Measurements from ENCODE around the gene SPTBN5.

Gene SPTBN5

GRCh38 chr15:41911691-41912345, 18.0 kb upstream of the SPTBN5 start:
- no peak overlapping the region for H3K27ac ChIP-seq (ENCODE audit: low read depth, low read length)
- H4K12ac ChIP-seq (ENCODE audit: low read depth, low read length), result no peak overlapping the region
- H3K79me2 ChIP-seq (ENCODE audit: control insufficient read depth, insufficient read depth, low read length, poor library complexity), result no peaks in the 10 kb centered on the region
- peaks cover 1% of the 10 kb centered on the region for H3K9me3 ChIP-seq (ENCODE audit: insufficient read depth, low read depth, low read length)
- no peak overlapping the region for H4K8ac ChIP-seq (ENCODE audit: low read depth, low read length)
- H2BK12ac ChIP-seq (ENCODE audit: low read length), result no peak overlapping the region
- no peak overlapping the region for H4K91ac ChIP-seq (ENCODE audit: low read depth, low read length)
- H3K36me3 ChIP-seq (ENCODE audit: control insufficient read depth in 1 of 2, insufficient read depth in 2 of 2, low read length in 2 of 2), result peaks cover 24 to 32% of the 10 kb centered on the region in 2 experiments
- no peak overlapping the region for H2AFZ ChIP-seq (ENCODE audit: insufficient read depth, low read length, poor library complexity)
- H3K27me3 ChIP-seq (ENCODE audit: insufficient read depth, low read length), result no peaks in the 10 kb centered on the region
- H3K79me1 ChIP-seq (ENCODE audit: low read length), result no peaks in the 10 kb centered on the region
- no peak overlapping the region for H3K18ac ChIP-seq (ENCODE audit: low read length)
- H2BK5ac ChIP-seq (ENCODE audit: low read depth, low read length, poor library complexity), result no peak overlapping the region
- H3K4me3 ChIP-seq (ENCODE audit: low read depth, low read length), result no peak overlapping the region
- H2AK5ac ChIP-seq (ENCODE audit: low read length), result no peak overlapping the region
- H3K9ac ChIP-seq (ENCODE audit: low read length), result no peak overlapping the region
- no CpG with 5 or more reads among the region's 14 CpGs for WGBS (ENCODE audit: extremely low coverage, insufficient coverage, insufficient read length)
- H2BK120ac ChIP-seq (ENCODE audit: insufficient read depth, low read length, poor library complexity), result no peak overlapping the region
- H3K14ac ChIP-seq (ENCODE audit: low read length), result no peak overlapping the region
- DNase-seq, result no peak
- no peak overlapping the region for H3K23ac ChIP-seq (ENCODE audit: low read length)
- H3K4ac ChIP-seq (ENCODE audit: low read depth, low read length), result no peak overlapping the region
- H3K4me2 ChIP-seq (ENCODE audit: low read length), result no peak overlapping the region
- H3K4me1 ChIP-seq (ENCODE audit: control insufficient read depth in 1 of 2, insufficient read depth in 2 of 2, low read length in 2 of 2), result peaks cover 4 to 5% of the 10 kb centered on the region in 2 experiments

- H3K79me2 ChIP-seq (ENCODE audit: control insufficient read depth, insufficient read depth, low read length, poor library complexity), result no peaks in the 10 kb centered on the region
- H3K79me1 ChIP-seq (ENCODE audit: low read length), result no peaks in the 10 kb centered on the region
- DNase-seq, result no peak
- no peak overlapping the region for H3K14ac ChIP-seq (ENCODE audit: low read length)
- H3K4me2 ChIP-seq (ENCODE audit: low read length), result no peak overlapping the region
- H4K12ac ChIP-seq (ENCODE audit: low read depth, low read length), result no peak overlapping the region
- H3K23ac ChIP-seq (ENCODE audit: low read length), result no peak overlapping the region
- no peak overlapping the region for H4K91ac ChIP-seq (ENCODE audit: low read depth, low read length)
- no peak overlapping the region for H2BK12ac ChIP-seq (ENCODE audit: low read length)
- H2BK120ac ChIP-seq (ENCODE audit: insufficient read depth, low read length, poor library complexity), result no peak overlapping the region
- peaks cover 28 to 36% of the 10 kb centered on the region in 2 experiments for H3K36me3 ChIP-seq (ENCODE audit: control insufficient read depth in 1 of 2, insufficient read depth in 2 of 2, low read length in 2 of 2)
- no peak overlapping the region for H3K18ac ChIP-seq (ENCODE audit: low read length)
- H3K9me3 ChIP-seq (ENCODE audit: insufficient read depth, low read depth, low read length), result peaks cover 5% of the 10 kb centered on the region
- peaks cover 4 to 12% of the 10 kb centered on the region in 2 experiments for H3K4me1 ChIP-seq (ENCODE audit: control insufficient read depth in 1 of 2, insufficient read depth in 2 of 2, low read length in 2 of 2)
- H2AK5ac ChIP-seq (ENCODE audit: low read length), result no peak overlapping the region
- WGBS (ENCODE audit: extremely low coverage, insufficient coverage, insufficient read length), result no CpG with 5 or more reads among the region's 17 CpGs
- no peak overlapping the region for H2AFZ ChIP-seq (ENCODE audit: insufficient read depth, low read length, poor library complexity)
- H3K9ac ChIP-seq (ENCODE audit: low read length), result no peak overlapping the region
- H3K4ac ChIP-seq (ENCODE audit: low read depth, low read length), result no peak overlapping the region
- H4K8ac ChIP-seq (ENCODE audit: low read depth, low read length), result no peak overlapping the region
- H3K27me3 ChIP-seq (ENCODE audit: insufficient read depth, low read length), result no peaks in the 10 kb centered on the region
- H3K4me3 ChIP-seq (ENCODE audit: low read depth, low read length), result no peak overlapping the region
- H3K27ac ChIP-seq (ENCODE audit: low read depth, low read length), result no peak overlapping the region
- H2BK5ac ChIP-seq (ENCODE audit: low read depth, low read length, poor library complexity), result no peak overlapping the region
Observed at GRCh38 chr15:41908736-41909461, 15.0 kb upstream of the SPTBN5 start.

DNA sequence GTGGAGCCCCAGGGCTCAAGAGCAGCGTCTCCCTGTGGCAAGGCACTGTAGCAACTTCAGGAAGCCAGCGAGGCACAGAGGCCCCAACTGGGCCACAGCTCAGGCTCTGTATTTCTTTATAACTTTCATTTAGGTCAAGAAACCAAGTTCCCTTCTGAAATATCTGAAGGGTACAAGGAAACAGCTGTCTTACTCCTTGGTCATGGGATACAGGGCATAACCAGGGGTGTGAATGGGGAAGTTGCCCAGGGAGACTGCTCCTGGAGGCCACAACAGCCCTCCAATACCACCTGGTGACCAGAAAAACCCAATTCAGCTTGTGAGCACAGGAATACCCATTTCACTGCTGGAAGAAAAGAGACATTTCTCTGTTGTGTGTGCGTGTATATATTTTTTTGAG, 13.3 kb upstream of the SPTBN5 start:
- Histone ChIP-seq H3K36me3 (ENCODE audit: control insufficient read depth in 1 of 2, insufficient read depth in 2 of 2, low read length in 2 of 2) (peaks cover 28 to 36% of the 10 kb centered on the region in 2 experiments), H4K91ac (ENCODE audit: low read depth, low read length) (no peak overlapping the region), H3K4me2 (ENCODE audit: low read length) (no peak overlapping the region), H3K79me1 (ENCODE audit: low read length) (no peaks in the 10 kb centered on the region), H3K18ac (ENCODE audit: low read length) (no peak overlapping the region), H3K4me3 (ENCODE audit: low read depth, low read length) (no peak overlapping the region), H2BK12ac (ENCODE audit: low read length) (no peak overlapping the region), H3K23ac (ENCODE audit: low read length) (no peak overlapping the region), H3K9me3 (ENCODE audit: insufficient read depth, low read depth, low read length) (peaks cover 5% of the 10 kb centered on the region), H3K79me2 (ENCODE audit: control insufficient read depth, insufficient read depth, low read length, poor library complexity) (no peaks in the 10 kb centered on the region), H2AK5ac (ENCODE audit: low read length) (no peak overlapping the region), H3K4me1 (ENCODE audit: control insufficient read depth in 1 of 2, insufficient read depth in 2 of 2, low read length in 2 of 2) (peaks cover 0 to 9% of the 10 kb centered on the region in 2 experiments), H2AFZ (ENCODE audit: insufficient read depth, low read length, poor library complexity) (no peak overlapping the region), H2BK120ac (ENCODE audit: insufficient read depth, low read length, poor library complexity) (no peak overlapping the region), H3K14ac (ENCODE audit: low read length) (no peak overlapping the region), H4K12ac (ENCODE audit: low read depth, low read length) (no peak overlapping the region), H2BK5ac (ENCODE audit: low read depth, low read length, poor library complexity) (no peak overlapping the region), H3K9ac (ENCODE audit: low read length) (no peak overlapping the region), H4K8ac (ENCODE audit: low read depth, low read length) (no peak overlapping the region), H3K27ac (ENCODE audit: low read depth, low read length) (no peak overlapping the region), H3K27me3 (ENCODE audit: insufficient read depth, low read length) (no peaks in the 10 kb centered on the region), H3K4ac (ENCODE audit: low read depth, low read length) (no peak overlapping the region)
- DNase-seq, result no peak
- WGBS (ENCODE audit: extremely low coverage, insufficient coverage, insufficient read length), result no CpG with 5 or more reads among the region's 3 CpGs

- Histone ChIP-seq H2BK12ac (ENCODE audit: low read length) (no peak overlapping the region), H2AFZ (ENCODE audit: insufficient read depth, low read length, poor library complexity) (no peak overlapping the region)
- no CpG with 5 or more reads among the region's 5 CpGs for WGBS (ENCODE audit: extremely low coverage, insufficient coverage, insufficient read length)
Observed at GRCh38 chr15:41906608-41907007, 12.8 kb upstream of the SPTBN5 start.

More at GRCh38 chr15:41906608-41907007, 12.8 kb upstream of the SPTBN5 start:
- Histone ChIP-seq H3K4me2 (ENCODE audit: low read length) (no peak overlapping the region), H3K27me3 (ENCODE audit: insufficient read depth, low read length) (no peaks in the 10 kb centered on the region), H2BK120ac (ENCODE audit: insufficient read depth, low read length, poor library complexity) (no peak overlapping the region), H3K79me2 (ENCODE audit: control insufficient read depth, insufficient read depth, low read length, poor library complexity) (no peaks in the 10 kb centered on the region), H3K79me1 (ENCODE audit: low read length) (no peaks in the 10 kb centered on the region), H3K4me3 (ENCODE audit: low read depth, low read length) (no peak overlapping the region), H4K8ac (ENCODE audit: low read depth, low read length) (no peak overlapping the region), H3K23ac (ENCODE audit: low read length) (no peak overlapping the region), H3K9me3 (ENCODE audit: insufficient read depth, low read depth, low read length) (peaks cover 5% of the 10 kb centered on the region), H4K91ac (ENCODE audit: low read depth, low read length) (no peak overlapping the region), H3K4ac (ENCODE audit: low read depth, low read length) (no peak overlapping the region), H3K27ac (ENCODE audit: low read depth, low read length) (no peak overlapping the region), H3K18ac (ENCODE audit: low read length) (no peak overlapping the region), H2AK5ac (ENCODE audit: low read length) (no peak overlapping the region), H3K9ac (ENCODE audit: low read length) (no peak overlapping the region), H2BK5ac (ENCODE audit: low read depth, low read length, poor library complexity) (no peak overlapping the region), H3K4me1 (ENCODE audit: control insufficient read depth in 1 of 2, insufficient read depth in 2 of 2, low read length in 2 of 2) (peaks cover 0 to 9% of the 10 kb centered on the region in 2 experiments), H3K36me3 (ENCODE audit: control insufficient read depth in 1 of 2, insufficient read depth in 2 of 2, low read length in 2 of 2) (peaks cover 24 to 31% of the 10 kb centered on the region in 2 experiments), H3K14ac (ENCODE audit: low read length) (no peak overlapping the region), H4K12ac (ENCODE audit: low read depth, low read length) (no peak overlapping the region)
- no peak for DNase-seq

All from trophoblast cell (in vitro differentiated cells and primary cell).